Osteoblast (primary cell): ENCODE measurements around the gene FYCO1. TPM values are rescaled to one million over a fixed set of nuclear protein-coding genes. Genes with fewer than 3 reads are reported as not detected.
A peak's percentile ranks its signal among the peaks of the same experiment; 100 is the strongest.

ENCODE experiments used
- DNase-seq: peaks from one replicate; pipeline ENCODE4 v3.0.0; 2011; ENCODE audit warnings: low spot score, mixed read lengths; ENCODE audit not compliant: insufficient read length; ENCODE audit errors: missing footprints
- H2AFZ ChIP-seq: 2 replicates; pipeline ENCODE4 v1.6.0; 2011; ENCODE audit warnings: mild to moderate bottlenecking, low read length
- H3K27ac ChIP-seq: 2 replicates; pipeline ENCODE4 v1.5.1; 2011; ENCODE audit warnings: mild to moderate bottlenecking, low read depth, low read length, moderate library complexity
- H3K27me3 ChIP-seq: 2 replicates; pipeline ENCODE4 v1.6.0; 2012; ENCODE audit warnings: mild to moderate bottlenecking, control low read depth, inconsistent platforms, low read length, moderate library complexity; ENCODE audit not compliant: insufficient read depth
- H3K36me3 ChIP-seq: 2 replicates; pipeline ENCODE4 v1.5.1; 2011; ENCODE audit warnings: mild to moderate bottlenecking, low read length, control low read depth, moderate library complexity; ENCODE audit not compliant: insufficient read depth
- H3K4me1 ChIP-seq: 2 replicates; pipeline ENCODE4 v1.5.1; 2011; ENCODE audit warnings: mild to moderate bottlenecking, low read length, control low read depth, moderate library complexity; ENCODE audit not compliant: insufficient read depth
- H3K4me2 ChIP-seq: 2 replicates; pipeline ENCODE4 v1.6.0; 2011; ENCODE audit warnings: mild to moderate bottlenecking, low read length; ENCODE audit not compliant: insufficient read depth
- H3K4me3 ChIP-seq: fragments of 200-600 bp; sonication (generic); 3 replicates; pipeline ENCODE4 v1.5.1; 2012; ENCODE audit warnings: mild to moderate bottlenecking, low read length, inconsistent platforms; ENCODE audit not compliant: insufficient read depth
- H3K79me2 ChIP-seq: 2 replicates; pipeline ENCODE4 v1.6.0; 2012; ENCODE audit warnings: mild to moderate bottlenecking, low read length, control low read depth, inconsistent platforms; ENCODE audit not compliant: insufficient read depth
- H3K9me3 ChIP-seq: 2 replicates; pipeline ENCODE4 v1.5.1; 2011; ENCODE audit warnings: low read depth, low read length, control low read depth
- H4K20me1 ChIP-seq: 2 replicates; pipeline ENCODE4 v1.6.0; 2012; ENCODE audit warnings: mild to moderate bottlenecking, low read length, control low read depth; ENCODE audit not compliant: insufficient read depth
- total RNA-seq: library from RNA; depleted of rRNA; stranded (reverse); fragments of >200 nt; gene quantifications from 2 replicates; pipeline ENCODE4 v1.2.3, GENCODE V29; 2012
- TF ChIP-seq, protein P1 (sequence below): IDR thresholded peaks from 2 replicates; pipeline ENCODE4 v1.5.1; 2011; ENCODE audit warnings: mild to moderate bottlenecking, low read depth, low read length, moderate library complexity; ENCODE audit errors: extremely low read depth

FYCO1 gene
- total RNA-seq, 1 donor = 25.0 TPM

GRCh38 chr3:45975686-45976085 lies 19.9 kb downstream of the FYCO1 start:
- Histone ChIP-seq H3K27me3 (no peaks in the 10 kb centered on the region), H3K27ac (no peak overlapping the region), H3K36me3 (peaks cover 45% of the 10 kb centered on the region), H3K9me3 (no peaks in the 10 kb centered on the region), H4K20me1 (no peaks in the 10 kb centered on the region), H3K4me2 (no peak overlapping the region), H2AFZ (no peak overlapping the region), H3K79me2 (no peaks in the 10 kb centered on the region), H3K4me3 (no peak overlapping the region), H3K4me1 (peaks cover 25% of the 10 kb centered on the region)
- DNase-seq = no peak
- TF ChIP-seq, protein P1, sequence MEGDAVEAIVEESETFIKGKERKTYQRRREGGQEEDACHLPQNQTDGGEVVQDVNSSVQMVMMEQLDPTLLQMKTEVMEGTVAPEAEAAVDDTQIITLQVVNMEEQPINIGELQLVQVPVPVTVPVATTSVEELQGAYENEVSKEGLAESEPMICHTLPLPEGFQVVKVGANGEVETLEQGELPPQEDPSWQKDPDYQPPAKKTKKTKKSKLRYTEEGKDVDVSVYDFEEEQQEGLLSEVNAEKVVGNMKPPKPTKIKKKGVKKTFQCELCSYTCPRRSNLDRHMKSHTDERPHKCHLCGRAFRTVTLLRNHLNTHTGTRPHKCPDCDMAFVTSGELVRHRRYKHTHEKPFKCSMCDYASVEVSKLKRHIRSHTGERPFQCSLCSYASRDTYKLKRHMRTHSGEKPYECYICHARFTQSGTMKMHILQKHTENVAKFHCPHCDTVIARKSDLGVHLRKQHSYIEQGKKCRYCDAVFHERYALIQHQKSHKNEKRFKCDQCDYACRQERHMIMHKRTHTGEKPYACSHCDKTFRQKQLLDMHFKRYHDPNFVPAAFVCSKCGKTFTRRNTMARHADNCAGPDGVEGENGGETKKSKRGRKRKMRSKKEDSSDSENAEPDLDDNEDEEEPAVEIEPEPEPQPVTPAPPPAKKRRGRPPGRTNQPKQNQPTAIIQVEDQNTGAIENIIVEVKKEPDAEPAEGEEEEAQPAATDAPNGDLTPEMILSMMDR = no peak

GRCh38 chr3:45974686-45975085 lies 20.9 kb downstream of the FYCO1 start:
- TF ChIP-seq, protein P1 = no peak
- no peaks in the 10 kb centered on the region for H3K27me3 ChIP-seq
- no peak for DNase-seq
- H2AFZ ChIP-seq = no peak overlapping the region
- H3K9me3 ChIP-seq = no peaks in the 10 kb centered on the region
- no peaks in the 10 kb centered on the region for H4K20me1 ChIP-seq
- no peak overlapping the region for H3K4me2 ChIP-seq
- H3K79me2 ChIP-seq = no peaks in the 10 kb centered on the region
- no peak overlapping the region for H3K4me3 ChIP-seq
- peaks cover 21% of the 10 kb centered on the region for H3K4me1 ChIP-seq
- H3K36me3 ChIP-seq = peaks cover 45% of the 10 kb centered on the region
- no peak overlapping the region for H3K27ac ChIP-seq

- peak overlapping the region; percentile 70 for H3K4me2 ChIP-seq
- peaks cover 44% of the 10 kb centered on the region for H3K36me3 ChIP-seq
- H3K4me3 ChIP-seq = no peak overlapping the region
- H3K27me3 ChIP-seq = no peaks in the 10 kb centered on the region
- no peak overlapping the region for H2AFZ ChIP-seq
- peak overlapping the region; percentile 44 for H3K27ac ChIP-seq
- TF ChIP-seq, protein P1 = no peak
- no peaks in the 10 kb centered on the region for H3K9me3 ChIP-seq
- peaks cover 29% of the 10 kb centered on the region for H3K4me1 ChIP-seq
- peaks cover 6% of the 10 kb centered on the region for H4K20me1 ChIP-seq
- peak; percentile 94 for DNase-seq
- H3K79me2 ChIP-seq = no peaks in the 10 kb centered on the region
Observed at GRCh38 chr3:45972534-45973402, 22.9 kb downstream of the FYCO1 start.

- Histone ChIP-seq H3K36me3 (peaks cover 50% of the 10 kb centered on the region), H3K4me1 (peaks cover 29% of the 10 kb centered on the region), H3K27me3 (no peaks in the 10 kb centered on the region), H3K27ac (no peak overlapping the region), H3K4me2 (no peak overlapping the region), H3K9me3 (no peaks in the 10 kb centered on the region), H4K20me1 (peaks cover 6% of the 10 kb centered on the region), H3K79me2 (no peaks in the 10 kb centered on the region), H3K4me3 (no peak overlapping the region), H2AFZ (no peak overlapping the region)
- TF ChIP-seq, protein P1 = no peak
- no peak for DNase-seq
Observed at GRCh38 chr3:45969953-45970352, 25.7 kb downstream of the FYCO1 start.
